Measurements from ENCODE around the gene SLC5A9.
"Not testable (repeated sequence)": the region's sequence is repeated elsewhere in the genome, so short reads cannot be mapped to it uniquely, and the experiment has no call there.

SLC5A9 gene

DNA sequence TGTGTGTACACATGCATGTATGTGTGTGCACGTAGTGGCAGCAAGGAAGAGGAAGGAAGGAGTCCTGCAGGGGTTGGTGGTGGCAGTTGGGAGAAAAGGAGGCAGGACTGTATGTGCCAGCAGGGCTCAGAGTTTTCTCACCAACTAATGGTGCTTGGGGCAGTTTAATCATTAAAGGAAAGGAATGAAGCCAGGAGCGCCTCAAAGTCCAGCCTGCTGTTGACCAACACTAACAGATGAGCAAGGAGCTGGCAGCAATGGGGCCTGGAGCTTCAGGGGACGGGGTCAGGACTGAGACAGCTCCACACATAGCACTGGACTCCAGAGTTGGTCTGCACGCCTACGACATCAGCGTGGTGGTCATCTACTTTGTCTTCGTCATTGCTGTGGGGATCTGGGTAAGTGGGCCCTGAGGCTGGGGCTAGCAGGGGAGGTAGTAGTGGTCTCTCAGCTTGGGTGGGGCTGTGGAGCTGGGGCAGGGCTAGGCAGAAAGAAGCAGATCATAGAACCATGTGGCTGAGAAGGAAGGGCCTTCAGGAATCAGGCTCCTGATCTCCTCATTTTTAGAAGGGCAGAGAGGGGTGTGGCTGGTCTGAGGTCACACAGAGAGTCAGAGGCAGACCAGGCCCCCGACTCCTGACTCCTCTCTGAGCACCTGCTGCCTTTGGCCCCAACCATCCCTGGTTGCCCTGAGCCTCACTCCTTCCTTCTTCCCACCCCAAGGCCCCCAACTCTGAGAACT, at the start of gene SLC5A9:
SLC5A9 (plus strand) TSS at position 216 of the 742 bp plus-strand sequence; CDS start at position 237, 21 bp downstream.
- DNase-seq, result no peak

DNA sequence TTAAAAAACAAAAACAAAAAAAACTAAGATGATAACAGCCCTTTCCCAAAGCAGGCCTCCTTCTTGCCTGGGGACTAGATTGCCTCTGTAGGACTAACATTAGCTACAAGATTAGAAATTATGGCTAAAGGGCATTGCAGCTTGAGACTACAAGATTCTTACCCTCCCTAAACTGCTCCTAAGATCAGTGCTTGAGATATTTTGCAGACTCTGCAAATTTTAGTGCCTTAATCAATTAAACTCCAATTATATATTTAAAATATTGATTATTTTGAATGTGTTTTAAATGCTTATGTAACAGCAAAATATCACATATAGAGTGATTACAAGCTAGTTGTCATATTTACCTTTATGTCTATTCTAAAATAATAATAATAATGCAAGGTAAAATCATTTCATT, 47.4 kb upstream of the SLC5A9 start:
- DNase-seq, result no peak

DNA sequence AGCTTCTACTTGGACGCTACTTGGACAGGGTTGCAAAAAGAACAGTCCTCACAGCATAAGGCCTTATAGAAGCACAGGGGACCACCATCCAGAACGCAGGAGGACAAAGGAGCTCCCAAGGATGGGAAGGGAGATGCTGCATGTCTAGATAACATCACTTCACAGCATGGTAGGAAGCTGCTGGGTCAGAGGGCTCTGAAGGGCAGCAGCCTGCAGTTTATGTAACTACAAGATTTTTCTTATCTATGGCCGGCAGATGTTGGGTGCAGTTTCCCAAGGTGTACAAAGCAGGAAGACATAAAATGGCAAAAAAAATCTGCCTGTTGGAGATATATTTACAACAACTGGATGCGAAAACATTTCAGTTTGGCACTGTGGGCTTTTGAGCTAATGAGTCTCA, 45.3 kb upstream of the SLC5A9 start:
- DNase-seq, result no peak

DNA sequence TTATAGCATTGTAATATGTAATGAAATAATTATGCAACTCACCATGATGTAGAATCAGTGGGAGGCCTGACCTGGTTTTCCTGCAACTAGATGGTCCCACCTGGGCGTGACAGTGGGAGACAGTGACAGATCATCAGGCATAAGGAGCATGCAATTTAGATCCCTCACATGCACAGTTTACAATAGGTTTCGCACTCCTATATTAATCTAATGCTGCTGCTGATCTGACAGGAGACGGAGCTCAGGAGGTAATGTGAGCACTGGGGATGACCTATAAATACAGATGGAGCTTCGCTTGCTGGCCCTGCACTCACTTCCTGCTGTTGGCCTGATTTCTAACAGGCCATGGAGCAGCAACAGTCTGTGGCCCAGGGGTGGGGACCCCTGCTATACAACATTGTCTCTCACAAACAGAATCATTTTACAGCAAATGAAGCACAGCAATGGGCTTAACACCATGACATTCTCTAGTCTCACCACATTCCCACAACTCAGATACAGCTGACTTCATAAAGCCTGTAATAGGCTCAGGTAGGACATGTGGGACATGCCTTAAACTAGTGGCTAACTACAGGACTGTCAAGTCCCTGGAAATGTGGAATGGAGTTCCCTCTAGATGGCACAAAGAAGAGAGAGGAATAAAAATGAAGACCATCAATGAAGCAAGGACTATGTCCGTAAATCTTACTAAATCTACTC, 40.7 kb upstream of the SLC5A9 start:
- DNase-seq, result no peak

DNA sequence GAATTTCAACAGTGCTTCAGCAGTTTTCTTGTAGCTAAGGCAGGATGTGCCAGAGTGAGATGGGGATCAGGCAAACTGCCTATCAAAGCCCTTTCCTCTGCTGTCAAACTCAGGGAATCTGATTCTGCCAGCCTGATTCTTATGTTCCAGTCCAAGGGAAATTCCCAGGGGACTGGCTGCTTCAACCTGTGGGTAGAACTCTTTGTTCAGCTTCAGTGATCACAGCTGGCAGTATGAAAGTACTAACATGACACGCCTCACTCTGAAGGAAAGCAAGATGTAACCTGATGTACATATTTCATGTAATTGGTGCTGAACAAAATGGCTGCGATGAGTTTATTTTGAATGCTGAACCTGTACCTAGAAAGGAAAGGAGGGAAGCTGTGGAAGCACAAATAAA, 40.1 kb upstream of the SLC5A9 start:
- no peak for DNase-seq

DNA sequence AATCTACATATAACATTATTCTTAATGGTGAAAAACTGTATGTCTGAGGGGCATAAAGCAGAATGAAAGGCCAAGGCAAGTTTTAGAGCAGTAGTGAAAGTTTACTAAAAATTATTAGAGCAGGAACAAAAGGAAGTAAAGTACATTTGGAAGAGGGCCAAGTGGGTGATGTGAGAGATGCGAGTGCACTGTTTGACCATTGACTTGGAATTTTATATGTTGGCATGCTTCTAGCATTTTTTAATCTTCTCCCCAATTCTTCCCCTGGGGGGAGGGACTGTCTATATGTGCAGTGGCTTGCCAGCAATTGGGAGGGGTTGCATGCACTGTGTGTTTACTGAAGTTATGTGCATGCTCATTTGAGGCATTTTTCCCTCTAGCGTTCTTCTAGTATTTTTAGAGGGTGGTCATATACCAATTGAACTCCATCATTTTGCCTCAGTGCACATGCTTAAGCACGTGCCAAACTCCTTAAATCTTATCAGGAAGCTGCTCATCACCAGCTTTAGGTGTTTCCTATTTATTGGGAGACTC, 36.1 kb upstream of the SLC5A9 start:
- DNase-seq, result no peak

DNA sequence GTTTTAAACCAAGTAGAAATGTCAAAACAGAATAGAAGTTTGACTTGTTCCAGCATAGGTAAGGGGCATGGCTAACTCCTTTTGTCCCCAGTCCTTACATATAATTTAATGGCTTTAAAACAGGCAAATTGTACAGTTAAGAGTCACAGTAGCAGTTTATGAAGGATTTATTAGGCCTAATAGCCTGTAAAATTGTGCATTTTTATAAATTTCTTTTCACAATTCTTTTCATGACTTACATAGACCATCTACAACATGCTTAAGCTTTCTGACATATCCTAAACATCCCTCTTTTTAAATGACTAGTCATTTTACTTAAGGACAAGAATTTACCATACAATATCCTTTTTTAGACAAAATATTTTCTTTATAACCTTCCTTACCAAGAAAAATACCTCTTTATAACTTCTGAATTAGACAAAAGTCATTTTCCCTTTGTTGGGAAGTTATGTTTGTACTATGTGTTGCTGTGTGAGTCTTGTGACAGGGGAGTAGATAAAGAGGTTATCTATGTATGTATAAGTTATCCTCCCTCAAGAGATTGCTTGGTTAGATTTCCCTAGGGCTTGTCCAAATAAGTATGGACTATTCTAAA, 34.5 kb upstream of the SLC5A9 start:
- DNase-seq, result no peak

DNA sequence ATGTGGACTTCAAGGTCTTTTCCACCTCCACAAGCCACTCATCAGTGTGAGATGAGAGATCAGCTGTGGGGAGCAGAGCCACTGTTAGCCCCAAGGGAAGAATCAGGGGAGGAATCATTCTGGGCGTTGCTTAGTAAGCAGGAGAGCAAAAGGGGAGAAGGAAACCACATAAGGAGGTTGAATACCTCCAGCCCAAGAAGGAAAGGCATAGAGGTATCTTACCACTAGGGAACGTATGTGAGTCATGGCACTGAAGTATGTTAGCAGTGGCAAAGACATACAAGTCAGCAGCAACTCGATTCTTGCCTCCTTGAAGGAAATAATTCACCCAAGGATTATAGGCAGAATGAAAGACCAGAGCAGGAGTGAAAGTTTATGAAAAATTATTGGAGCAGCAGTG, 31.6 kb upstream of the SLC5A9 start:
- DNase-seq, result no peak

DNA sequence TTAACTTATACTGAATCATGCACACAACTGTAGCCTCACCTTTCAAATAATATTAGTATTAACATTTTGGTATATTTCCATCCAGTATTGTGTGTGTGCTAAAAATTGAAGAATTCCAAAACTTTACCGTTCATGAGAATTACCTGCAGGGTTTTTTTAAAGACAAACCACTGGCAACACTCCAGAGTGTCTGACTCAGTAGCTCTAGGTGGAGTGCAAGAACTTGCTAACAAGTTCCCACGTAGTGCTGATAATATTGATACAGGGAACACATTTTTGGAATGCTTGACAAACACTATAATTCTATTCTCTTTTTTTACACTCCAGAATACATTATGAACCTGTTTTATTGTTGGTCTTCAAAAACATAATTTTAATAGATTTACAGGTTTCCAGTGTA, 27.7 kb upstream of the SLC5A9 start:
- no peak for DNase-seq

DNA sequence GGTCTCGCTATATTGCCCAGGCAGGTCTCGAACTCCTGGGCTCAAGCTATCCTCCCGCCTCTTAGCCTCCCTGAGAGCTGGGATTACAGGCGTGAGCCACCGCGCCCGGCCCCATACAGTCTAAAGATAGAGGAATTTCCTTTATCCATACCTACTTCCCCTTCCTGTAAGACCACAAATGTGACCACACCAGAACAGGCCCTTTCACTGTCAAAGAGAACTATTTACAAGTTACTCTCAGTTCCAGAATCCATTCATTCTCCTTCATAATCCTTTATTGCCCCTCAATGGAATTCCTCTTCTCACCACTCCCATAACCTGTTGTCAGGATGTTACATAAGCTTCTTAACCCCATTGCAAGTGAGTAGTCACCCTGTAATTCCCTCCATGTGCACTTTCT, 26.3 kb upstream of the SLC5A9 start:
- DNase-seq, result no peak

DNA sequence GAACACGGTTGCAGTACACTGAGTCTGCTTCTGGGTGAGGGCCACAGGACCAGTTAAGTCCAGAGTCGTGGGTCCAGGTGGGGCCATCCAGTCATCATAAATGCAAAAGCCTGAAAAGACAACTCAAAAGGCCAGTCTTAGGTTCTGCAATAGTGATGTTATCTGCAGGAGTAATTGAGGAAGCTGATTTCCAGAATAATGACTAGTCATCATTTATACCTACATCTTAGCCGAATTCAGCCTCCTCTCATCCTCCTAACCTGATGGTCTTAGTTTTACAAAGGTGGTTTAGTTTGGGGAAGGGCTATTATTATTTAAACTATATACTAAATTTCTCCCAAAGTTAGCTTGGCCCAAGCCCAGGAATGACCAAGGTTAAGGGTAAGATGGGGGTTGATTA, 23.5 kb upstream of the SLC5A9 start:
- DNase-seq, result no peak

DNA sequence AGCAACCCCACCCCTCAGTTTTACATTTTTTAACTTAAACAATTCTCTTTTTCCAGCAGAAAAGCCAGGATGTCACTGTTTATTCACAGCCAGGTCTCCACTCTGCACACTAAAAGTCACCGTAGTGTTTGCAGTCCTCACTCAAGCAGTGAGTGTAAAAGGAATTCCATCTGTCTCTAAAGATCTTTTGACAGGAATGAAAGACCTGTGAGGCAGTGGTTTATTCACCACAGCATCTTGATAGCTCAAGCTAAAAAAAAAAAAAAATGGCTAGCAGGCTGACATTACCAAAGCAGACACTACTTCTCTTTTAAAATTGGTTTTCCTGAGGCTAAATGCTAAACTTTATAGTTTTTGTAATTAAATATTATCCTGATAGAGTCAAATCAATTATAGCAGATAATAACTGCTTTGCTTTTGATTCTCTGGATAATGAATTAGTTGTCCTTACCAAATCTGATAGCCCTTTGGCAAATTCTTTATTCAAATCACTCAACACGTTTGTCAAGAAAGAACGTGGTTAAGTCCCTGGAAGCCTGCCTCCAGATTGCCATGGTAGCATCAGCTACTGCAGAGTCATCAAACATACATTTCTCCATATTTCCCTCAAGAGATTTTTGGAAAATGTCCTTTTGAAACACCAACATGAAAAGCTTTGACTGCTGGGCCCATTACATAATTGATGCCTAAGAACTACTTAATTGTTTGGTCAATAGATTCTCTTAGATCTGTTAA, 22.2 kb upstream of the SLC5A9 start:
- no peak for DNase-seq

DNA sequence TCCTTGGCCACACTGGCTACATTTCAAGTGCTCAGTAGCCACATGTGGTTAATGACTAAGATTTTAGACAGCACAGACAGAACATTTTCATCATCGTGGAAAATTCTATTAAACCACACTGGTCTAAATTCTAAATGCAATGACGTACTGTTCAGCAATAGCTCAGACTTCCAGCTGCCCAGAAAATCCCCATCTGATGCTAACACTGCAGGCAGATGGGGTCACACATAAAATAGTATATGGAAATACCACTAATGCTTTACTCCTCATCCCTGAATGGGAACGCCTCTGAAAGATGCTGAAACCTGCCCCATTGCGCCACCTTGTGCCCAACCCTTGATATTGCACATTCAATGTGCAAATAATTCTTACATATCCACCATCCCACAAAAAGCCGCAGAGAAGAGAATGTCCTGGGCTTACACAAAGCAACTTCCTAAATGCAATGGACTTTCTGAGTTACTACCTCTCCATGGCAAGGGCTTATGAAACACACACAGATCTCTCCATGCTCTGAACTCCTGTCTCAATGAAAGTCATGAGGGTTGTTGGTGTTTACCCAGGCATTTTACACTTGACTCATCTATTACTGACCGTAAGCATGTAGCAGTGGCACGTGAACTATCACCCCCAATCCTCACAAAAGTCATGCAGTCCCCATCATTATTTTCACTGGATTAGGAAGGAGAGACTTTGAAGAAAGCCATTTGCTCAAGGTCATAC, 20.3 kb upstream of the SLC5A9 start:
- DNase-seq, result peak; percentile 57

DNA sequence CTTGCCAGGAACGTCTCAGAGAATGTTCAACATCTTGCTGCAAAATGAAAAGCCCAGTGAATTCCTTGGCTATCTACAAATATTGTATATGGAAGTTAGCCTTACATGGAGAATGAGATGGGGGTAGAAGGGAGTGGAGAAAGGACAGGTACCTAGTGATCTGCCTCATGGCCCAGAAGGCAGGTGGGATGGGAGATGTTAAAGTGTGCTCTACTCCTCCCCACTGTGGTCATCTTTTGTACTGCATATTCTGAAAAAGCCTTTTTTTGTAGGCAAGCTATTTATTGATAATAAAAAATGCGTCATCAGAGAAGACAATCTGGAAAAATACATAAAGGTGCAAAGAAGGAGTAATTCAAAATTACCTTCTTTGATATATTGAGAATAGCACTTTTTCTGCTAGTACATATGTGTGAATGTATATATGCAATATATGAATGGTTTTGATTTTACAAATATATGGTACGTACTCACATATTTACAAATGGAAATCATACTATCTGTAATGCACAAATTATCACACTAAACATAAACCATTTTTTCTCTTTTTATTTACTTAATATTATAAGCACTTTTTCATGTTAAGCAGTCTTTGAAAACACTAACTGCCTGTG, 19.1 kb upstream of the SLC5A9 start:
- no peak for DNase-seq

DNA sequence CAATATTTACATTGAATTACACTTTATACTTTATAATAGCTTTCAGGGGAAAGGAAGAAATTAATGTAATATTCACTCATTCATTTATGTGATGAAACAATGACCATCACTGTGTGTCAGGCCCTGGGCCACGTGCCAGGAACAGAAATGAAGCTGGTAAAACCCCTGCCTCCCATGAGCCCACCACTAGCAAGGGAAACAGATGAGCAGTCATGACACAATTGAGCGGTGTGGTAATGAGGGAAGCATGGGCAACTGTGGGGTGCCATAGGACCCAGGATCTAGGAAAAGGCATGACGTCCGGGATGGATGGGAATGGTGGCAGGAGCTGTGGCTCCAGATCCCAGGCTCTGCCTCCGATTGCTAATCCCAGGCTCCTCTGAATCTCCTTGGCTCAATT, 17.0 kb upstream of the SLC5A9 start:
- DNase-seq, result no peak

DNA sequence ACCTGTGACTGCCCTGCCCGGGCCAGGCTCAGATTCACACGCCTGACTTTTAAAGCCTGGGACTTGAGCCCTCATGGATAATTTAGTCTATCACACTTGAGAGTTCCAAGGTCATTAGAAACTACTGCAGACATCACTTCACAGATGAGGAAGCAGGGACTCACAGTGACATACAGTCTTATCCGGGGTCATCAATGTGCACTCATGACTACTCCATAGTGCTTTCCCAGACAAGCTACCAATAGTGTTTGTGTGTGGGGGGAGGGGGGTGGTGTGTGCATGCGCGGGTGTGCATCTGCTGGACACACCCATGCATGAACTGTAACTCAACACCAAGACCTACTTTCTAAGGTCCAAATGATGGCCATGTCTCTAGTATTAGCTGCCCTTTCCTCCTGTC, 16.1 kb upstream of the SLC5A9 start:
- no peak for DNase-seq

DNA sequence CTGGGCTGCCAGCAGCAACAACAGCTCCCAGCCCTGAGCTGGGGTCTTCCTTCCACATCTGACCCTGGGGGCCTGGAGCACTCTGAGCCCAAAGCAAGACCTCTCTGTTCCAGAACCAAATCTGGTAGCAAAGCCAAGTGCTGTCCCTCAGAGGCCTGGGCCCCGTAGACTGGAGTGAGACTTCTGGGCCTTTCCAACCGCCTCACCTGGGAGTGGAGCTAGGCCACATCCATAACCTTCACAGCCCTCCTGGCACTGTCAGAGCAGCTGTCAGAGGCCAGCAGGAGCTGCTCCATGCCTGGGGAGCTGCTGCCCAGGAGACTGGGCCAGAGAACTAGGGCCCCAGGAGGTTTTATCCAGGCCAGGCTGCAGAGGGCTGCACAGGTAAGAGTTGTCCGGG, 15.4 kb upstream of the SLC5A9 start:
- DNase-seq, result no peak

DNA sequence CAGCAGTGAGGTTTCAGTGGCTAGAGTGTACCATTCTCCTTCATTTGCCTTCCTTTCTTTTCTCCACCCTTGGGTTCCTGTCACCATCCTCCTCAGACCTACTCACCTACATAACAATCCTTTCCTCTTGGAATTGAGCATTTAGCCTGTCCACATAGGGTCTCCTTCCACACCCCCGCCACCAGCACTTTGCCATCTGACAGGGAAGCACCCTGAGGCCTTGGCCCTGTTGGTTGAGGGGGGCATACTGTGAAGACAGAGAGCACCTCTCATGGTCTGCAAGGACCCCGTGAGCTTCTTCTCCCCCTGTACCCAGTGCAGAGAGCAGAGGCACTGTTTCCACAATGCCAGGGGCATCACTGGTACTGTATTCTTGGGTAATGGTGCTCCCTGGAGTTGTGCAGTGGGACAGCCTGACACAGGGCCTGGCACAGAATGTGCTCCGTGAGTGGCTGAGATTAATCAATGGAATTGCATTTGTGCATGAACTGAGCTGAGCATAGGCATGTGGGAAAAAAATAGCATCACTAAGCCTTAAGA, 14.9 kb upstream of the SLC5A9 start:
- DNase-seq, result no peak

DNA sequence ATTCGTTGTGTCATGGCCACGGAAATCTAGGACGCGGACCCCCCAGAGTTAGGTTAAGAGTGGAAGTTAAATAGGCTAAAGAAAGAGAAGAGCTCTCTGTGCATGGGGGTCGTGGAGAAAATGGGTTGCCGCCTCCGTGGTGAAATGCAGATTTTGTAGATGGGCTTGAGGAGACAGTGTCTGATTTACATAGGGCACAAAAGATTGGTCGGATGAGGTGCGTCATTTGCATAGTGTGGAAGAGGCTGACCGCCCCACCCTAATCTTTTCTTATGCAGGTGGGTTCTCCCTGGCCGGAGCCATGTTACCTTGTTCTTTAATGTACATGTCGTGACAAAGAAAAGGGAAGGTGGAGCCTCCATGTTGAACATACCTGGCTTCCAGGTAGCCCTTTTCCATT, 14.3 kb upstream of the SLC5A9 start:
- DNase-seq, result no peak

DNA sequence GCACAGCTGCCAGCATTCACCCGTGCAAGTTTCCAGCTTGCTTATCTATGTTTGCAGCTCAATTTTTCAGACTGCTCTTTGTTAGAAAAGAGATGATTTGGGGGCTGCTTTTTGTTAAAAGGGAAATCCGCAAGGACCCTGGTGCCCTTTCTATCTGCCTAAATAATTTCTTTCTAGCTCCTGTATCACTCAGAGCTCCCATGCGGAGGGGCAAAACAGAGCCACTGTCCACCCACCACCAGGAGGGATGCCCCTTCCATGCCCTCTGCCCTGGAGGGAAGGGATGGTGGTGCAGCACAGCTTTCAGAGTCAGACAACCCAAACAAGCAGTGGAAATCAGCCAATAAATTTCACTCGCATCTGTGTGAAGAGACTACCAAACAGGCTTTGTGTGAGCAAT, 13.9 kb upstream of the SLC5A9 start:
- DNase-seq, result no peak

DNA sequence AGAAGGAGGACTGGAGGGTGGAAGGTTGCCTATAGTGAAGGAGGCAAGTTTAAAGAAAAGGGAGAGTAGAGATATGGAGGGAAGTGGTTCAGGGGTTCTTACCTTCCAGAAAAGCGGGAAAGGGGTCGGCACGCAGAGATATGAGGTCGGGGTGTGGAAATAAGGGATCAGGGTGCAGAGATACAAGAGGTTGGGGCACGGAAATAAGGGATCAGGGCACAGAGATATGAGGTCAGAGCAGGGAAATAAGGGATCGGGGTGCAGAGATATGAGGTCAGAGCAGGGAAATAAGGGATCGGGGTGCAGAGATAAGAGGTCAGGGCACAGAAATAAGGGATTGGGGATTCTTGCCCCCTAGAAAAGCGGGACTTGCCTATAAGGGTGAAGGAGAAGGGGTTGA, 9.1 kb upstream of the SLC5A9 start:
- not testable (repeated sequence) for DNase-seq

DNA sequence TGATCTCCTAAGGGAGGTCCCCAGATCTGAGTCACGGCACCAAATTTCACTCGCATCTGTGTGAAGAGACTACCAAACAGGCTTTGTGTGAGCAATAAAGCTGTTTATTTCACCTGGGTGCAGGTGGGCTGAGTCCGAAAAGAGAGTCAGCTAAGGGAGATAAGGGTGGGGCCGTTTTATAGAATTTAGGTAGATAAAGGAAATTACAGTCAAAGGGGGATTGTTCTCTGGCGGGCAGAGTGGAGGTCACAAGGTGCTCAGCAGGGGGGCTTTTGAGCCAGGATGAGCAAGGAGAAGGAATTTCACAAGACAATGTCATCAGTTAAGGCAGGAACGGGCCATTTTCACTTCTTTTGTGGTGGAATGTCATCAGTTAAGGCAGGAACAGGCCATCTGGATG, 8.2 kb upstream of the SLC5A9 start:
- DNase-seq, result not testable (repeated sequence)
